CD14-positive monocyte (primary cell): Measurements from ENCODE around the gene SIRPD. TPM values are rescaled to one million over a fixed set of nuclear protein-coding genes. Genes with fewer than 3 reads are reported as not detected.
"Not testable (repeated sequence)": the region's sequence is repeated elsewhere in the genome, so short reads cannot be mapped to it uniquely, and the experiment has no call there.

ENCODE experiments used
- DNase-seq, 3 donors: peaks; one replicate each; pipeline ENCODE4 v3.0.0-alpha.2; 2011 to 2022
- H2AFZ ChIP-seq: 2 replicates; pipeline ENCODE4 v1.6.0; 2012; ENCODE audit warnings: mild to moderate bottlenecking, low read depth, low read length, inconsistent platforms; ENCODE audit not compliant: insufficient read depth, poor library complexity, severe bottlenecking
- H3K27ac ChIP-seq, 2 donors: 1 replicate in 1 of 2; 2 replicates in 1 of 2; pipeline ENCODE4 v1.5.1; 2012 to 2013; ENCODE audit warnings: low read length in 2 of 2, control low read depth in 1 of 2, inconsistent platforms in 1 of 2, low read depth in 1 of 2, mild to moderate bottlenecking in 1 of 2
- H3K27me3 ChIP-seq, 2 donors: one replicate each; pipeline versions ENCODE4 v1.6.0 to v1.6.1; 2011 to 2013; ENCODE audit warnings: low read length in 2 of 2; ENCODE audit not compliant: control insufficient read depth in 2 of 2, insufficient read depth in 2 of 2
- H3K36me3 ChIP-seq, 2 donors: replicated peaks in 1 of 2; 1 replicate in 1 of 2; 2 replicates in 1 of 2; pipeline versions ENCODE4 v1.5.1 to v1.6.1; 2012 to 2013; ENCODE audit warnings: low read length in 2 of 2, control low read depth in 1 of 2, inconsistent platforms in 1 of 2, mild to moderate bottlenecking in 1 of 2; ENCODE audit not compliant: insufficient read depth in 2 of 2, control insufficient read depth in 1 of 2
- H3K4me1 ChIP-seq, 2 donors: 1 replicate in 1 of 2; 2 replicates in 1 of 2; pipeline versions ENCODE4 v1.5.1 to v1.6.1; 2012 to 2013; ENCODE audit warnings: low read length in 2 of 2, control low read depth in 1 of 2, inconsistent platforms in 1 of 2, mild to moderate bottlenecking in 1 of 2, moderate library complexity in 1 of 2; ENCODE audit not compliant: insufficient read depth in 2 of 2, control insufficient read depth in 1 of 2
- H3K4me2 ChIP-seq: replicated peaks from 2 replicates; pipeline ENCODE3; 2012; ENCODE audit warnings: low read length, moderate library complexity, mild to moderate bottlenecking; ENCODE audit not compliant: poor library complexity, severe bottlenecking; ENCODE audit errors: extremely low read depth
- H3K4me3 ChIP-seq, 3 experiments: fragments of 200-600 bp in 1 of 3; sonication (generic) in 1 of 3; replicated peaks in 1 of 3; 1 replicate in 2 of 3; 2 replicates in 1 of 3; pipeline ENCODE4 v1.5.1; 2011 to 2013; ENCODE audit warnings: low read length in 3 of 3, mild to moderate bottlenecking in 3 of 3, control low read depth in 2 of 3, low read depth in 2 of 3, inconsistent platforms in 1 of 3, moderate library complexity in 1 of 3
- H3K79me2 ChIP-seq: 2 replicates; pipeline ENCODE4 v1.6.0; 2012; ENCODE audit warnings: mild to moderate bottlenecking, control low read depth, inconsistent platforms, low read length, moderate library complexity; ENCODE audit not compliant: insufficient read depth
- H3K9ac ChIP-seq: 2 replicates; pipeline ENCODE4 v1.6.0; 2017; ENCODE audit warnings: low read length, mild to moderate bottlenecking; ENCODE audit not compliant: insufficient read depth, poor library complexity, severe bottlenecking
- H3K9me3 ChIP-seq, 2 donors: replicated peaks in 1 of 2; 1 replicate in 1 of 2; 2 replicates in 1 of 2; pipeline versions ENCODE4 v1.5.1 to v1.6.1; 2012 to 2013; ENCODE audit warnings: low read length in 2 of 2, control low read depth in 1 of 2; ENCODE audit not compliant: control insufficient read depth in 1 of 2, insufficient read depth in 1 of 2
- H4K20me1 ChIP-seq: 2 replicates; pipeline ENCODE4 v1.6.0; 2012; ENCODE audit warnings: mild to moderate bottlenecking, low read length, control low read depth, moderate library complexity; ENCODE audit not compliant: insufficient read depth
- H3K27ac Mint-ChIP-seq, 7 donors: one replicate each; pipeline ENCODE4 v1.8.0; 2020; ENCODE audit warnings: mild to moderate bottlenecking in 7 of 7, mixed read lengths in 7 of 7, moderate library complexity in 6 of 7, inconsistent platforms in 2 of 7
- H3K27me3 Mint-ChIP-seq, 3 donors: one replicate each; pipeline ENCODE4 v1.8.0; 2021 to 2022; ENCODE audit warnings: low read depth in 3 of 3, mild to moderate bottlenecking in 3 of 3, mixed read lengths in 3 of 3, moderate library complexity in 3 of 3, inconsistent platforms in 1 of 3
- H3K36me3 Mint-ChIP-seq, 2 donors: one replicate each; pipeline ENCODE4 v1.8.0; 2020; ENCODE audit warnings: mixed read lengths in 2 of 2, inconsistent platforms in 1 of 2, mild to moderate bottlenecking in 1 of 2
- H3K4me1 Mint-ChIP-seq: one replicate; pipeline ENCODE4 v1.8.0; 2020; ENCODE audit warnings: mild to moderate bottlenecking, mixed read lengths
- H3K4me3 Mint-ChIP-seq, 2 donors: one replicate each; pipeline ENCODE4 v1.8.0; 2020; ENCODE audit warnings: mild to moderate bottlenecking in 2 of 2, mixed read lengths in 2 of 2, moderate library complexity in 1 of 2
- H3K9me3 Mint-ChIP-seq, 7 donors: one replicate each; pipeline ENCODE4 v1.8.0; 2020 to 2022; ENCODE audit warnings: mixed read lengths in 7 of 7, mild to moderate bottlenecking in 6 of 7, moderate library complexity in 6 of 7, inconsistent platforms in 2 of 7
- WGBS: methylation state at CpG from one replicate; pipeline ENCODE4 v1.1.5; 2013; ENCODE audit warnings: missing lambda C conversion rate; ENCODE audit not compliant: insufficient coverage; 5-methylcytosine and 5-hydroxymethylcytosine counted together
- intact Hi-C, 2 donors: fragments of 100-400 bp; cut with micrococcal nuclease; formaldehyde crosslinking; loops; one replicate each; pipeline versions ENCODE4 v1.15.0 to v1.15.1; 2023
- polyA plus RNA-seq, 3 donors: library from polyadenylated mRNA; depleted of rRNA in 1 of 3; unstranded in 2 of 3; stranded (reverse) in 1 of 3; fragments of 300-500 nt in 2 of 3; fragments of >200 nt in 1 of 3; fragmentation: Illumina TruSeq in 2 of 3; gene quantifications; 1 replicate in 2 of 3; 2 replicates in 1 of 3; pipeline ENCODE4 v1.2.3, GENCODE V29; 2012 to 2021
- TF ChIP-seq, protein P1 (sequence below): fragments of 200-600 bp; IDR thresholded peaks from one replicate; pipeline ENCODE4 v1.8.0; 2022; ENCODE audit warnings: antibody characterized with exemption, mild to moderate bottlenecking

Gene SIRPD
- polyA plus RNA-seq, 3 donors = 3.9 to 13.0 (median 12.0) TPM

GRCh38 chr20:1499528-1500420 is 57.7 kb downstream of the SIRPD start:
- peaks cover 0 to 2% (median 0%) of the 10 kb centered on the region in 7 donors for H3K9me3 Mint-ChIP-seq
- H3K4me3 Mint-ChIP-seq = no peak overlapping the region
- Histone ChIP-seq H3K4me1 (peaks cover 9 to 21% of the 10 kb centered on the region in 2 donors), H3K4me3 (no peak overlapping the region), H3K27me3 (no peaks in the 10 kb centered on the region), H4K20me1 (no peaks in the 10 kb centered on the region), H2AFZ (no peak overlapping the region), H3K27ac (no peak overlapping the region), H3K9ac (no peak overlapping the region), H3K36me3 (no peaks in the 10 kb centered on the region), H3K9me3 (no peaks in the 10 kb centered on the region), H3K4me2 (no peak overlapping the region), H3K79me2 (peaks cover 5% of the 10 kb centered on the region)
- H3K27ac Mint-ChIP-seq = peak overlapping the region in 2 of 7 donors; percentile 10 to 47
- H3K4me1 Mint-ChIP-seq = peaks cover 30% of the 10 kb centered on the region
- DNase-seq = no peak
- WGBS = 90% methylated on average over 7 of the region's 8 CpGs
- H3K36me3 Mint-ChIP-seq = peaks cover 4 to 14% of the 10 kb centered on the region in 2 donors
- intact Hi-C loops = loop anchor here (5.0 to 10.0 kb wide), 4 partner anchors 32 to 275 kb away; partner anchors contain the start of genes FKBP1A (in 1 of the 2) and NSFL1C (in 1 of the 2)
- peaks cover 0 to 4% (median 3%) of the 10 kb centered on the region in 3 donors for H3K27me3 Mint-ChIP-seq
- TF ChIP-seq, protein P1, sequence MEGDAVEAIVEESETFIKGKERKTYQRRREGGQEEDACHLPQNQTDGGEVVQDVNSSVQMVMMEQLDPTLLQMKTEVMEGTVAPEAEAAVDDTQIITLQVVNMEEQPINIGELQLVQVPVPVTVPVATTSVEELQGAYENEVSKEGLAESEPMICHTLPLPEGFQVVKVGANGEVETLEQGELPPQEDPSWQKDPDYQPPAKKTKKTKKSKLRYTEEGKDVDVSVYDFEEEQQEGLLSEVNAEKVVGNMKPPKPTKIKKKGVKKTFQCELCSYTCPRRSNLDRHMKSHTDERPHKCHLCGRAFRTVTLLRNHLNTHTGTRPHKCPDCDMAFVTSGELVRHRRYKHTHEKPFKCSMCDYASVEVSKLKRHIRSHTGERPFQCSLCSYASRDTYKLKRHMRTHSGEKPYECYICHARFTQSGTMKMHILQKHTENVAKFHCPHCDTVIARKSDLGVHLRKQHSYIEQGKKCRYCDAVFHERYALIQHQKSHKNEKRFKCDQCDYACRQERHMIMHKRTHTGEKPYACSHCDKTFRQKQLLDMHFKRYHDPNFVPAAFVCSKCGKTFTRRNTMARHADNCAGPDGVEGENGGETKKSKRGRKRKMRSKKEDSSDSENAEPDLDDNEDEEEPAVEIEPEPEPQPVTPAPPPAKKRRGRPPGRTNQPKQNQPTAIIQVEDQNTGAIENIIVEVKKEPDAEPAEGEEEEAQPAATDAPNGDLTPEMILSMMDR = no peak

- not testable (repeated sequence) for H3K4me3 ChIP-seq, H2AFZ ChIP-seq, DNase-seq, H3K9ac ChIP-seq, H3K27me3 ChIP-seq, H4K20me1 ChIP-seq, H3K9me3 ChIP-seq, H3K27me3 Mint-ChIP-seq, H3K4me2 ChIP-seq, H3K27ac ChIP-seq, H3K9me3 Mint-ChIP-seq, H3K4me3 Mint-ChIP-seq, H3K36me3 ChIP-seq
- H3K27ac Mint-ChIP-seq = peak overlapping the region in 1 of 7 donors; percentile 46
- peaks cover 24% of the 10 kb centered on the region for H3K79me2 ChIP-seq
- H3K4me1 ChIP-seq = peaks cover 29 to 35% of the 10 kb centered on the region in 2 donors
- peaks cover 4 to 14% of the 10 kb centered on the region in 2 donors for H3K36me3 Mint-ChIP-seq
- H3K4me1 Mint-ChIP-seq = peaks cover 46% of the 10 kb centered on the region
- 89% methylated on average over 3 of the region's 5 CpGs for WGBS
- intact Hi-C loops = loop anchor here in 1 of 2 donors (10.0 kb wide), 1 partner anchor 103 kb away; the partner anchor contains the start of gene FKBP1A
These were observed 60.1 kb downstream of the SIRPD start for GRCh38 chr20:1497371-1497770.
